NCI-H82 treated with DMSO at 0.1 percent for 48 hours (cell line): ENCODE results near the gene KCNH3.
A peak's percentile ranks its signal among the peaks of the same experiment; 100 is the strongest.

Source experiments
- DNase-seq: peaks from one replicate; lab custom pipeline; 2025; ENCODE audit not compliant: unreplicated experiment; lab: John Stamatoyannopoulos, UW

Gene KCNH3

DNA sequence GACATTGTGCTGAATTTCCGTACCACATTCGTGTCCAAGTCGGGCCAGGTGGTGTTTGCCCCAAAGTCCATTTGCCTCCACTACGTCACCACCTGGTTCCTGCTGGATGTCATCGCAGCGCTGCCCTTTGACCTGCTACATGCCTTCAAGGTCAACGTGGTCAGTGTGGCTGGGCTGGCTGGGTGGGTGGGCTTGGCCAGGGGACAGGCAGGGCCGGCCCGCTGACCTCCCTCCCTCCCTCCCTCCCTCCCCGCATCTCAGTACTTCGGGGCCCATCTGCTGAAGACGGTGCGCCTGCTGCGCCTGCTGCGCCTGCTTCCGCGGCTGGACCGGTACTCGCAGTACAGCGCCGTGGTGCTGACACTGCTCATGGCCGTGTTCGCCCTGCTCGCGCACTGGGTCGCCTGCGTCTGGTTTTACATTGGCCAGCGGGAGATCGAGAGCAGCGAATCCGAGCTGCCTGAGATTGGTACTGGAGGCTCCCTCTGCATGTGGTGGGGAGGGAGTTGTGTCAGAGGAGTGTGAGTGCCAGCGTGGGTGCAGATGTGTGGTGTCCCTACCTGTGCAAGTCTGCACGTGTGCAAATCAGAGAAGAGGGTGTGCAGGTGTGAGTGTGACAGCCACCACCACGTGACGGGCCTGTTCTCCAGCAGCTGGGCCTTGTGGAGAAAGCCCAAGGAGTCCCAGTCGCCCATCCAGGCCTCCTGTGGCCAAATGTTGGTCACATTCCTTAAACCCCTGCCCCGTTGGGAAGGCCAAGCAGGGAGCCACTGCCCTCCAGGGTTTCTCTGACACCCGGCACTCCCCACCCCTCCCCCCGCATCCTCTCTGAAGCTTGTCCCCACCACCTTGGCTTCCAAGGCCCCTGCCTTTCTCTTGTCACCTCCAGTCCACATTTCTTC is 5.3 kb downstream of the KCNH3 start:
- no peak for DNase-seq

GRCh38 chr12:49545815-49546214 is 7.0 kb downstream of the KCNH3 start:
- no peak for DNase-seq

DNA sequence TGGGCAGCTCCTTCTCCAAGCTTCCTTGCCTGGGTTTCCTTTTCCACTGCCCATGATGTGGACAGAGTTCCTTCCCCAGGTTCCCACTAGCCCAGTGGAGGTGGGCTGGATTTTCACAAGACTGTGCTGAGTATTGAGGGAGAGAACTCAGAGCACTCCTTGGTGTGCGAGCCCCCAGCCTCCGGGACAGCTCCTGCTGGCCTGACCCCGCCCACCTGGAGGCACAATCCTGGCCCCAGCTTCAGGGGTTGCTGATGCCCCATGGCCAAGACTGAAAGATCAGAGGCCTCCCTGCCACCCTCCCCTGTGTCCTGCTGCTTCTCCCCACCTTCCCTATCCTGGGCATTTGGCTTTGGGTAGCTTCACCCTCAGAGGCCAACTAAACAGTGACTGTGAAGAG is 7.7 kb downstream of the KCNH3 start:
- no peak for DNase-seq

GRCh38 chr12:49547090-49547690 is 8.4 kb downstream of the KCNH3 start:
- DNase-seq: no peak

DNA sequence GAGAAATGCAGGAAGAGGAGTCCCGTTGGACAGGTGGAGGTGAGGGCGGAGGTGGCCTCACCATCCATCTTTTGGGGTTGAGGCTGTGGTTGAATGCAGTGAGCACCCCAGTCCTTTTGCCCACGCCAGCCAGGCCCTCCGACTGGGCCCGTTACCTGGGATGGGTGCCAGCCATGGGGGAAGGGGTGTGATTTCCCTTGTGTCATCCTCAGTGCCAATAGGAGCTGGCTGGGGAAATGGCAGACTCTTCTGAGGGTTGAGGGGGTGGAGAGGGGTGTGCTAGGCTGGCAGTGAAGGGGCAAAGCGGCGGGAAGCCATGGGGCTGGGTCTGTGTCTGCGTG is 9.6 kb downstream of the KCNH3 start:
- no peak for DNase-seq

- no peak for DNase-seq
Measured at GRCh38 chr12:49548822-49549648, 10.2 kb downstream of the KCNH3 start.

GRCh38 chr12:49549735-49550692 is 11.2 kb downstream of the KCNH3 start:
- no peak for DNase-seq

DNA sequence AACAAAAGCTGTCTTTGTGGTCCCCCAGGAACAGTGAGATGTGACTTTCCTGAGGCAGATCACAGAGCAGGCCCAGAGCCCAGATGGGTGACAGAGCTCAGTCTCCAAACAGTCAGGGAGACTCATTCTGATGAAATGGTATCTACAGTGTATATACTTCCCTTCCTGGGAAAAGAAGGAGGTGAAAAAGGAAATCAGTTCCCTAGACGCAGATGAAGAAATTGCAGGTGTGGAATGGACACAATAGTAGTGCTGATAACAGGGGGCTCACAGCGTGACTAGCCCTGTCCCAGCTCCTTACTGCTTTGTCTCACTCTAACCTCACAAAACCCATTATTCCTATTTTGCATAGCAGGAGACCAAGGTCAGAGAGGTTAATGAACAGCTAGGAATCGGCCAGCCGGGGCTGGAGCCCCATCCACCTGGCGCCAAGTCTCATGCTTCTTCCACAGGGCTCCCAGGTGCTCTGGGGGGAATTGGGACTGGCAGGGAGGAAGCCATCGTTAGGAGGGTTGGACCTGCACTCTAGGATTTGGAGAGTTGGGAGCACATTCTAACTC is 11.9 kb downstream of the KCNH3 start:
- DNase-seq: no peak

DNA sequence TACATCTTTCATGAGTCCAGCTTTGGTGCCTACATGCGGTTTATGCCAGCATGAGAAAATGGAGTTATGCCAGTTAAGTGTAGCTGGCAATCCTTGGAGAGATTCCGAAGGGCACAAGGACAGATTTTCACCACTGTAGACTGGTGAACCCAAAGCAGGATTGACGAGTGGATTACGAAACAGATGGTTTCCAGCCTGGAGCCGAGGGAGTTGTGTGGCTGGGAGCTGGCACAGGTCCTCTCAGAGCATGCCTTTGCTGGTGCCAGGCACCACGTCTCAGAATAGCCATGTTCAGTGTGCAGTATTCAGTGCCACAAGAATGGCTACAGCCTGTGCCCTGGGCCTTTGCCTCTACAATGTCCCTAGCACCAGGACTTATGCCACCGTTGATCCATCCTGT is 13.2 kb downstream of the KCNH3 start:
- no peak for DNase-seq

DNA sequence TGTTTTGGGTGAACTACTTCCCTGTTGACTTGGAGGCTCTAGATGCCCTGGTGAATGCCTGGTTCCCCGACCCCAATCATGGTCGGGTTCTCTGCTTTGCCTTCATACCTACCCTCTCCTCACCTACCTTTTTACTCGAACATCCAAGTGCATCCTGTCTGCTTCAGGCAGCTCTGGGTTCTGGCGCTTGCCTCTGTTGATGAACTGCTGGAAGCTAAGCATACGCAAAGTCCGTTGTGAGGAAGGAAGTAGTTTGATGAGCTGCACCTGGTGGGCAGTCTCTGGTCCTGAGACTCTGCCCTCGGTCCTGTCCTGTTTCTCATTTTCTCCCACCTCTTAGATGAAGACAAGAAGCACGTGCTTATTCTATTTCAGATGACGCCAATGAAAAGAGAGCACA is 13.6 kb downstream of the KCNH3 start:
- no peak for DNase-seq

GRCh38 chr12:49552899-49553298 is 14.1 kb downstream of the KCNH3 start:
- DNase-seq: no peak

DNA sequence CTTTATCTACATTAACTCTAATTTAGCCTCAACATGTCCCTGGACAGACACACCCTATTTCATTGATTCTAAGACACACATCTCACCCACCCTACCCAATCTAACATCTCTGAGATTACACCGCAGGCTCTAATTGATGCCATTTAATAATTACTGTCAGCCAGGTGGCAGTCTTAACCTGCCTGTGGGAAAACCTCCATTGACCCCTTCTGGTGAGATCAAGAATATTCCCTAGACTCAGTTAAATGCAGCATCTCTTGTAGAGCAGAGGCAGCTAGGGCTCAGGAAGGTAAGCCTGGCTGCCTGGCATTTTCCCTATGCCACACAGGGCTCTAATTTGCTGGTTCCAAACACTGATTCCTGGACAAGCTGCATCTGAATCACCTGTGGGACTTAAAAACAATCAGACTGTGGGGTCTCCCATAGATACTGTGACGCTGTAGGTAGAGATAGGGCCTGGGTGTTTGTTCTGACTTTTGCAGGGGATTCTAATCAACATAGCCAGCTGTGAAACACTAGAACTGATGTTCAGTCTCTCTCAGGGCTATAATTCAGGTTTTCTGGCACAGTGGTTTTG is 14.8 kb downstream of the KCNH3 start:
- peak; percentile 59 for DNase-seq

GRCh38 chr12:49554266-49554665 is 15.4 kb downstream of the KCNH3 start:
- no peak for DNase-seq

GRCh38 chr12:49555631-49556390 is 17.0 kb downstream of the KCNH3 start:
- DNase-seq: no peak

GRCh38 chr12:49556391-49557186 is 17.8 kb downstream of the KCNH3 start:
- DNase-seq: no peak

- no peak for DNase-seq
Measured at GRCh38 chr12:49557187-49557916, 18.5 kb downstream of the KCNH3 start.

GRCh38 chr12:49557917-49558215 is 19.0 kb downstream of the KCNH3 start:
- DNase-seq: no peak

DNA sequence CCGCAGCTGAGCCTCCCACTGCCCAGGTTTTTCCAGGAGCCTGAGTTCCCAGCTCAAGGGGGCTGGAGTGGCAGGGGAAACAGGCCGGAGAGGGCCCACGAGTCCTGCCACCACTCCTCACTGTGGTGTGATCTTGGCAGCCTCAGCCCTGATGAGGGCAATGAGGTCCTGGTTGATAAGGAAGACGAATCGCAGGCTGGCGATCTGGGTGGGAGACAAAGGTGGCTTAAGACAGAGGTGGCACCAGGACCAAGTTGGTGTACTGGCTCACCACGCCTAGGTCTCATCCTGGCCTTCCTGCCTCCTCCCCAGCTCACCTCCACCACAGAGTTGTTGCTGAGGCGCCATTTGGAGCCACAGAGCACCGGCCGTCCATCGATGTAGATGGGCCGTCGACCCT is 19.7 kb downstream of the KCNH3 start:
- DNase-seq: no peak
